GM20000 (cell line): Measurements from ENCODE around the gene BTRC.
A peak's percentile ranks its signal among the peaks of the same experiment; 100 is the strongest.

ENCODE experiments used
- DNase-seq: peaks from one replicate; pipeline ENCODE4 v3.0.0; 2012; ENCODE audit warnings: low spot score
- CTCF ChIP-seq: IDR thresholded peaks from 2 replicates; pipeline ENCODE4 v1.5.1; 2012; ENCODE audit warnings: mild to moderate bottlenecking, control low read depth; ENCODE audit errors: extremely low read depth, missing control alignments

Gene BTRC

GRCh38 chr10:101394524-101395133 lies 40.7 kb downstream of the BTRC start:
- no peak for TF ChIP-seq CTCF
- no peak for DNase-seq

- no peak for TF ChIP-seq CTCF
- peak; percentile 8 for DNase-seq
Measured at GRCh38 chr10:101397140-101397539, 43.2 kb downstream of the BTRC start.

DNA sequence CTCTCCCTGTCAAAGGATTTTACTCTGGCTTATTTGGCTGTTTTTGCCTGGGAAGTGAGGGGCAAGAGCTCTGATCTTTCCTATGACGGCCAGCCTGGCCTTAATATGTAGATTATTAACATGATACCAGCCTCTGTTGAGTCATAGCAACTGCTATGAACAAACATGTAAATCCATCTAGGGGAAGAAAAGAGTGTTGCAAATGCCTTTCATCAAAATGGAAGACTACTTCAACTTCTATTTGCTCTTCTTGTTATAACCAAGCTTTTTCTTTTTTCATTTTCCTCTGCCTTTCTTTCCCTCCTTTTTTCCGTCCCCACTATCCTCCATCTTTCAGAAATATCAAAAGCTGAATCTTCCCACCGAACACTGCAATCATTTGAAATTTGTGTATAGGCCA lies 46.6 kb downstream of the BTRC start:
- TF ChIP-seq CTCF, result no peak
- DNase-seq, result no peak

DNA sequence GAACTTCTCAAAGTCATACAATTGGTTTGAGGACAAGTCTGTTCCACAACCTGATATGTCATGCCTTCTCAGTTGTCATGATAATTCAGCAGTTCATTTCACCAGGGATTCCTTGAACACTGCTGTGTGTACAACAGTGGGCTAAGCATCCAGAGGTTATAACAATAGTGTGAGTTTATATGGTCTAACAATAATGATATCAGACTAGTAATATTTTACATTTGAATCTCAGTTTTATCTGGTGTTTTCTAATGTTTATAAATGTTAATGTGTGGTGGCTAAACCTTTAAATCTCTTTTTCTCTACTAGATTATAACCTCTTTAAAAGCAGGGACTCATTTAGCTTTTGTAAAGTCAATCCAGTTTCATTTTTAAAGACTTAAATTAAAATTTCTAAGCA lies 48.7 kb downstream of the BTRC start:
- DNase-seq, result no peak
- no peak for TF ChIP-seq CTCF

DNA sequence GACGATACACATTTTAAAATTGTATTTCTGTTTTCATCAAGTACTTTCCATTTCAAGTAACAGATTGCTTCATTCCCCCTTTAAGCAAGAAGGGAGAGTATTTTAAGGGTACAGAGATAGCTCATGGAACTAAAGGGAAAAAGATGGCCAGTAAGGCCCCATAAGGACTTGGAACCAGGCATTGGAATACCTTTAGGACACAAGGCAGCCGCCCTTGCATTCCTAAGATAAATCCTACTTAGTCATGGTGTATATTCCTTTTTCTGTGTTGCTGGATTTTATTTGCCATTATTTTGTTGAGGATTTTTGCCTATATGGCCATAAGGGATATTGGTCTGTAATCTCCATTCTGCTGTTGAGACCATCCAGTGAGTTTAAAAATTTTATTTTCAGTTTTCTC lies 49.2 kb downstream of the BTRC start:
- no peak for TF ChIP-seq CTCF
- DNase-seq, result no peak

DNA sequence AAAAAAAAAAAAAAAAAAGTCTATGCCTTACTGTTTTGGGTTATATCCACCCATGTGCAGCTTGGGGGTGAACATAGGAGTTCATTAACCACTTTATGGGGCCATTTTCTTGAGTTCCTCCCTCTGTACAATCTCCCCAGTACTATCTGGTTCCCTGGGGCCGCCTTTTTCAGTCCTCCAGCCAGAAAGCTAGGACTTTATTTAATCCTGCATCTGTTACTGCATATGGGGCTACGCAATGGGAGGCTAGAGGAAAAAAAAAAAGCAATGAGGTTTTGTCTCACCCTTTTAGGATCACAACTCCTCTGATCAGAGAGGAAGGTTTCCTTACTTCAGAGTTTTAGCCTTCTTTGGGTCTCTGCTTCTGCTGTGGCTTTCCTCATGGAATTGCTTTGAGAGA lies 51.0 kb downstream of the BTRC start:
- TF ChIP-seq CTCF, result no peak
- DNase-seq, result no peak

GRCh38 chr10:101411598-101411997 lies 57.6 kb downstream of the BTRC start:
- DNase-seq, result no peak
- TF ChIP-seq CTCF, result no peak
